Panc1 (cell line): ENCODE results near the gene SAMD4A. TPM values are rescaled to one million over a fixed set of nuclear protein-coding genes. Genes with fewer than 3 reads are reported as not detected.
A peak's percentile ranks its signal among the peaks of the same experiment; 100 is the strongest.

Source experiments
- ATAC-seq: fragments of 200-7000 bp; cut with Tn5 transposase; 2 replicates; pipeline ENCODE4 v1.9.1; 2020; ENCODE audit warnings: mild to moderate bottlenecking, moderate library complexity
- BruUV-seq: library from RNA; stranded (reverse); fragments of 400-500 nt; replicated peaks from 2 replicates; lab custom pipeline; 2021; lab: Mats Ljungman, UMichigan
- CTCF ChIA-PET: fragments of 300-600 bp; sonication (Branson Sonifier 250); formaldehyde crosslinking; loops from one replicate; lab custom pipeline; 2022; ENCODE audit warnings: antibody characterized with exemption; lab: Charles Lee
- POLR2A ChIA-PET: fragments of 300-600 bp; sonication (Branson Sonifier 250); formaldehyde crosslinking; loops from one replicate; lab custom pipeline; 2022; ENCODE audit warnings: antibody characterized with exemption; lab: Charles Lee
- DNase-seq: peaks from one replicate; pipeline ENCODE4 v3.0.0-alpha.2; 2010; ENCODE audit warnings: low read depth, low spot score
- H3K27ac ChIP-seq: 2 replicates; pipeline ENCODE4 v1.5.1; 2011; ENCODE audit warnings: mild to moderate bottlenecking, low read length, inconsistent platforms
- H3K27me3 ChIP-seq: fragments of 200-500 bp; sonication (Bioruptor generic); 2 replicates; pipeline ENCODE4 v1.6.0; 2014; ENCODE audit warnings: low read length, inconsistent platforms; ENCODE audit not compliant: control insufficient read depth, insufficient read depth
- H3K36me3 ChIP-seq: fragments of 200-500 bp; sonication (Bioruptor generic); 2 replicates; pipeline ENCODE4 v1.5.1; 2014; ENCODE audit warnings: inconsistent platforms, mild to moderate bottlenecking, low read length, moderate library complexity; ENCODE audit not compliant: control insufficient read depth, insufficient read depth
- H3K4me1 ChIP-seq: 2 replicates; pipeline ENCODE4 v1.5.1; 2011; ENCODE audit warnings: inconsistent platforms, mild to moderate bottlenecking, low read length, moderate library complexity; ENCODE audit not compliant: control insufficient read depth, insufficient read depth
- H3K4me3 ChIP-seq, 2 experiments: 2 replicates each; pipeline ENCODE4 v1.5.1; 2011 to 2012; ENCODE audit warnings: low read depth in 2 of 2, low read length in 2 of 2, mild to moderate bottlenecking in 2 of 2, inconsistent platforms in 1 of 2, moderate library complexity in 1 of 2
- H3K9me3 ChIP-seq: fragments of 200-500 bp; sonication (Bioruptor generic); 2 replicates; pipeline ENCODE4 v1.5.1; 2014; ENCODE audit warnings: low read depth, mild to moderate bottlenecking, inconsistent platforms, low read length, moderate library complexity; ENCODE audit not compliant: control insufficient read depth, insufficient read depth
- POLR2AphosphoS5 ChIP-seq: IDR thresholded peaks from 2 replicates; pipeline ENCODE4 v1.6.1; 2012; ENCODE audit warnings: mild to moderate bottlenecking, low read depth, low read length, moderate library complexity
- SIN3A ChIP-seq: IDR thresholded peaks from 2 replicates; pipeline ENCODE4 v1.6.1; 2012; ENCODE audit warnings: low read depth, mild to moderate bottlenecking, low read length, moderate library complexity, borderline replicate concordance; ENCODE audit not compliant: insufficient read depth
- TCF7L2 ChIP-seq: IDR thresholded peaks from 2 replicates; pipeline ENCODE4 v1.6.1; 2011; ENCODE audit warnings: mild to moderate bottlenecking, low read depth, low read length, inconsistent platforms
- in situ Hi-C: cut with HindIII; loops from 2 replicates; pipeline ENCODE4 v1.10.0; 2016; ENCODE audit warnings: low sequenced_read_pairs, low pct_unique_long_range_greater_than_20kb
- intact Hi-C: fragments of 100-400 bp; cut with micrococcal nuclease; formaldehyde crosslinking; loops from one replicate; pipeline ENCODE4 v1.10.0; 2022; ENCODE audit not compliant: unreplicated experiment
- total RNA-seq: library from RNA; stranded (reverse); gene quantifications from one replicate; pipeline ENCODE4 v1.2.1, GENCODE V29; 2021; ENCODE audit not compliant: unreplicated experiment
- TF ChIP-seq, protein P1 (sequence below), 2 experiments: IDR thresholded peaks; 2 replicates each; pipeline ENCODE4 v1.6.1; 2011 to 2012; ENCODE audit warnings: low read depth in 2 of 2, control low read depth in 1 of 2, low read length in 1 of 2, mild to moderate bottlenecking in 1 of 2, moderate library complexity in 1 of 2; ENCODE audit not compliant: insufficient read depth in 1 of 2
- TF ChIP-seq, protein P2 (sequence below): fragments of 450-650 bp; IDR thresholded peaks from 2 replicates; pipeline ENCODE4 v1.5.1; 2017; ENCODE audit warnings: mild to moderate bottlenecking

Gene SAMD4A
- total RNA-seq, 1 experiment from 2014 or later = 15.2 TPM

DNA sequence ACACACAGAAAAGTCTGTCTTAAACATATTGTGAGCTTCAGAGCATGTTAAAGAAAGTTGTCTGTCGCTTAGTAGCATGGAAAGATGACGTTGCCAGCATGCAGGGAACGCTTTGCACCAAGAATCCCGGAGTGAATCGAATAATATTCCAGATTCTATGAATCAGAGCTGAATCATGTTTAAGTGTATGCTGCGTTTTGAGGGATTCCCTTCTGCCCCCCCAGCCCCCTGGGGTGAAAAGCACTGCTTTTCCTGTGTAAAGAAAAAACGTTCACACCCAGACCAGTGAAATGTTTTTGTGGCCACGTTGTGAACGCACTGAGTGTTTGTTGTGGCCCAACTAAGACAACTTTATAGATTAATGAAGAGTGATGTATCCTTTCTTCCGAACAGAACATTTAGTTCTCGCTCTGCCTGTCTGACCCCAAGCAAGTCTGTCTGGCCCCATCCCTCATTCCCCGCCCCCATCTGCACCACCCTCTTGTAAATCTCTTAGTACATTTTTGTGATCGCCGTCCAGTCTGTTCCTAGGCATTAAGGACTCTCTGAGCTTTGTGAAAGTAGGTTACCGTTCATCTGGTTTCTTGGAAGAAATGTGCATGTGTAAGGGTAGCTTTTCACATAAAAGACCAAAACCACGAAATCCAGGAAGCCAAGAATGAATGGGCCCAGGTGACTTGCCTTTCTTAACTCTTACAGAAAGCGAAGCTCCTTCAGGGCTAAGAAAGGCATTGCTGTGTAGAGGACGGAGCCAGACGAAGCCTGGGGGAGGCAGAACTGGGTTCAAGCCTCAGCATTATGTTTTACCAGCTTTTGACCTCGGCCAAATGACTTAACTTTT, 103.0 kb downstream of the SAMD4A start:
- intact Hi-C loops (no loop called here), in situ Hi-C loops (no loop called here)
- POLR2A ChIA-PET = no interaction called here
- Histone ChIP-seq H3K4me1 (peaks cover 14% of the 10 kb centered on the region), H3K36me3 (no peaks in the 10 kb centered on the region), H3K9me3 (no peaks in the 10 kb centered on the region), H3K27me3 (no peaks in the 10 kb centered on the region), H3K27ac (0 out of 2 replicates have a peak overlapping the region, but pooled peaks have one; percentile 39), H3K4me3 (no peak overlapping the region)
- ATAC-seq (no peak), DNase-seq (no peak)
- TF ChIP-seq TCF7L2 = no peak
- no peak for TF ChIP-seq POLR2AphosphoS5
- TF ChIP-seq, protein P1, sequence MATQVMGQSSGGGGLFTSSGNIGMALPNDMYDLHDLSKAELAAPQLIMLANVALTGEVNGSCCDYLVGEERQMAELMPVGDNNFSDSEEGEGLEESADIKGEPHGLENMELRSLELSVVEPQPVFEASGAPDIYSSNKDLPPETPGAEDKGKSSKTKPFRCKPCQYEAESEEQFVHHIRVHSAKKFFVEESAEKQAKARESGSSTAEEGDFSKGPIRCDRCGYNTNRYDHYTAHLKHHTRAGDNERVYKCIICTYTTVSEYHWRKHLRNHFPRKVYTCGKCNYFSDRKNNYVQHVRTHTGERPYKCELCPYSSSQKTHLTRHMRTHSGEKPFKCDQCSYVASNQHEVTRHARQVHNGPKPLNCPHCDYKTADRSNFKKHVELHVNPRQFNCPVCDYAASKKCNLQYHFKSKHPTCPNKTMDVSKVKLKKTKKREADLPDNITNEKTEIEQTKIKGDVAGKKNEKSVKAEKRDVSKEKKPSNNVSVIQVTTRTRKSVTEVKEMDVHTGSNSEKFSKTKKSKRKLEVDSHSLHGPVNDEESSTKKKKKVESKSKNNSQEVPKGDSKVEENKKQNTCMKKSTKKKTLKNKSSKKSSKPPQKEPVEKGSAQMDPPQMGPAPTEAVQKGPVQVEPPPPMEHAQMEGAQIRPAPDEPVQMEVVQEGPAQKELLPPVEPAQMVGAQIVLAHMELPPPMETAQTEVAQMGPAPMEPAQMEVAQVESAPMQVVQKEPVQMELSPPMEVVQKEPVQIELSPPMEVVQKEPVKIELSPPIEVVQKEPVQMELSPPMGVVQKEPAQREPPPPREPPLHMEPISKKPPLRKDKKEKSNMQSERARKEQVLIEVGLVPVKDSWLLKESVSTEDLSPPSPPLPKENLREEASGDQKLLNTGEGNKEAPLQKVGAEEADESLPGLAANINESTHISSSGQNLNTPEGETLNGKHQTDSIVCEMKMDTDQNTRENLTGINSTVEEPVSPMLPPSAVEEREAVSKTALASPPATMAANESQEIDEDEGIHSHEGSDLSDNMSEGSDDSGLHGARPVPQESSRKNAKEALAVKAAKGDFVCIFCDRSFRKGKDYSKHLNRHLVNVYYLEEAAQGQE (IDR thresholded peaks at IDR 0.05; ENCODE audit: insufficient read depth in 1 of 2, low read depth in 2 of 2, low read length in 1 of 2) = no peak
- TF ChIP-seq, protein P2, sequence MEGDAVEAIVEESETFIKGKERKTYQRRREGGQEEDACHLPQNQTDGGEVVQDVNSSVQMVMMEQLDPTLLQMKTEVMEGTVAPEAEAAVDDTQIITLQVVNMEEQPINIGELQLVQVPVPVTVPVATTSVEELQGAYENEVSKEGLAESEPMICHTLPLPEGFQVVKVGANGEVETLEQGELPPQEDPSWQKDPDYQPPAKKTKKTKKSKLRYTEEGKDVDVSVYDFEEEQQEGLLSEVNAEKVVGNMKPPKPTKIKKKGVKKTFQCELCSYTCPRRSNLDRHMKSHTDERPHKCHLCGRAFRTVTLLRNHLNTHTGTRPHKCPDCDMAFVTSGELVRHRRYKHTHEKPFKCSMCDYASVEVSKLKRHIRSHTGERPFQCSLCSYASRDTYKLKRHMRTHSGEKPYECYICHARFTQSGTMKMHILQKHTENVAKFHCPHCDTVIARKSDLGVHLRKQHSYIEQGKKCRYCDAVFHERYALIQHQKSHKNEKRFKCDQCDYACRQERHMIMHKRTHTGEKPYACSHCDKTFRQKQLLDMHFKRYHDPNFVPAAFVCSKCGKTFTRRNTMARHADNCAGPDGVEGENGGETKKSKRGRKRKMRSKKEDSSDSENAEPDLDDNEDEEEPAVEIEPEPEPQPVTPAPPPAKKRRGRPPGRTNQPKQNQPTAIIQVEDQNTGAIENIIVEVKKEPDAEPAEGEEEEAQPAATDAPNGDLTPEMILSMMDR = no peak
- TF ChIP-seq SIN3A = no peak
- no TSS peak for BruUV-seq
- CTCF ChIA-PET = no interaction called here

DNA sequence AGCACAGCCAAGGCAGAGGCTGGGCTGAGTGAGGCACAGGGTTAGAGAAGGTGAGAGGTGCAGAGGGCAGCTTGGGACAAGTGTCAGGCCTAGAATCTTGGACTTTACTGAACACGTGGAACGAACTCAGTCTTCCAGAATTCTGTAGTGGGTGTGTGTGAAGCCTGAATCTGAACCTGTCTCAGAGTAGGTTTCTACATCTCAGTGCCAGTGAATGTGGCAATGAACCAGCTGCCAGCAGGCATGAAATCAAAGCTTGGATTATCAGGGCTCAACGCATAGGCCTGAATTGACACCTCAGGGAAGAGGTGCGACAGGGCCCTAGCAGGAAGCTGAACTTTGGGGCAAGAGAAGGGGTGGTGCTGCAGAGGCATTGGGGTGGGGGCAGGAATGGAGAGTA, 104.6 kb downstream of the SAMD4A start:
- Histone ChIP-seq H3K9me3 (no peaks in the 10 kb centered on the region), H3K36me3 (no peaks in the 10 kb centered on the region), H3K4me1 (peaks cover 13% of the 10 kb centered on the region), H3K4me3 (no peak overlapping the region), H3K27me3 (no peaks in the 10 kb centered on the region), H3K27ac (no peak overlapping the region; the same call in 1 of the 2 replicates)
- BruUV-seq = no TSS peak
- ATAC-seq = no peak
- no peak for DNase-seq
- ChIA-PET CTCF (no interaction called here), POLR2A (no interaction called here)
- intact Hi-C loops = no loop called here
- in situ Hi-C loops = no loop called here
- TF ChIP-seq, protein P2 = no peak
- no peak for TF ChIP-seq SIN3A
- no peak for TF ChIP-seq POLR2AphosphoS5
- no peak for TF ChIP-seq TCF7L2
- TF ChIP-seq, protein P1 (IDR thresholded peaks at IDR 0.05; ENCODE audit: insufficient read depth in 1 of 2, low read depth in 2 of 2, low read length in 1 of 2) = no peak
